ENCODE measurements around the gene RFTN1.
"Not testable (repeated sequence)": the region's sequence is repeated elsewhere in the genome, so short reads cannot be mapped to it uniquely, and the experiment has no call there.

Gene RFTN1

GRCh38 chr3:16506884-16507577 is 6.5 kb downstream of the RFTN1 start:
- DNase-seq: no peak

GRCh38 chr3:16506451-16506850 is 7.0 kb downstream of the RFTN1 start:
- DNase-seq: no peak

GRCh38 chr3:16504692-16505091 is 8.8 kb downstream of the RFTN1 start:
- no peak for DNase-seq

GRCh38 chr3:16504242-16504641 is 9.3 kb downstream of the RFTN1 start:
- DNase-seq: no peak

- DNase-seq: no peak
Measured at GRCh38 chr3:16503191-16503776, 10.2 kb downstream of the RFTN1 start.

- DNase-seq: no peak
Measured at GRCh38 chr3:16502347-16502908, 11.1 kb downstream of the RFTN1 start.

GRCh38 chr3:16501376-16501775 is 12.1 kb downstream of the RFTN1 start:
- no peak for DNase-seq

- no peak for DNase-seq
Measured at GRCh38 chr3:16500911-16501310, 12.6 kb downstream of the RFTN1 start.

GRCh38 chr3:16500093-16500492 is 13.4 kb downstream of the RFTN1 start:
- no peak for DNase-seq

GRCh38 chr3:16499351-16499750 is 14.1 kb downstream of the RFTN1 start:
- no peak for DNase-seq

GRCh38 chr3:16498130-16498890 is 15.2 kb downstream of the RFTN1 start:
- DNase-seq: no peak

GRCh38 chr3:16496408-16497222 is 16.9 kb downstream of the RFTN1 start:
- DNase-seq: no peak

GRCh38 chr3:16496008-16496407 is 17.5 kb downstream of the RFTN1 start:
- DNase-seq: no peak

- DNase-seq: no peak
Measured at GRCh38 chr3:16494814-16495431, 18.6 kb downstream of the RFTN1 start.

GRCh38 chr3:16494094-16494493 is 19.4 kb downstream of the RFTN1 start:
- DNase-seq: no peak

GRCh38 chr3:16490062-16490619 is 23.4 kb downstream of the RFTN1 start:
- DNase-seq: no peak

- not testable (repeated sequence) for DNase-seq
Measured at GRCh38 chr3:16489326-16490061, 24.0 kb downstream of the RFTN1 start.

GRCh38 chr3:16488637-16489036 is 24.9 kb downstream of the RFTN1 start:
- DNase-seq: no peak

- no peak for DNase-seq
Measured at GRCh38 chr3:16487511-16488175, 25.9 kb downstream of the RFTN1 start.

GRCh38 chr3:16486951-16487480 is 26.5 kb downstream of the RFTN1 start:
- DNase-seq: no peak

GRCh38 chr3:16486201-16486600 is 27.3 kb downstream of the RFTN1 start:
- no peak for DNase-seq
